Upper lobe of left lung (tissue), 6 donors: ENCODE data around the gene TMPRSS9. TPM values are rescaled to one million over a fixed set of nuclear protein-coding genes. Genes with fewer than 3 reads are reported as not detected.
"Not testable (repeated sequence)": the region's sequence is repeated elsewhere in the genome, so short reads cannot be mapped to it uniquely, and the experiment has no call there.

ENCODE experiments used
- ATAC-seq, 2 donors: fragments of 200-7000 bp; cut with Tn5 transposase; one replicate each; pipeline ENCODE4 v1.9.1; 2022; ENCODE audit warnings: mild to moderate bottlenecking in 2 of 2, moderate library complexity in 2 of 2; ENCODE audit not compliant: low FRiP score in 2 of 2
- DNase-seq, 2 donors: peaks; one replicate each; pipeline ENCODE4 v3.0.0-alpha.2; 2019 to 2020
- H3K27ac ChIP-seq, 4 donors: fragments of 200-600 bp; sonication (generic); one replicate each; pipeline ENCODE4 v1.5.1; 2016 to 2019
- H3K27me3 ChIP-seq, 4 donors: fragments of 200-600 bp; sonication (generic); one replicate each; pipeline ENCODE4 v1.5.1; 2017 to 2019
- H3K36me3 ChIP-seq, 4 donors: fragments of 200-600 bp; sonication (generic); one replicate each; pipeline ENCODE4 v1.5.1; 2016 to 2019
- H3K4me1 ChIP-seq, 4 donors: fragments of 200-600 bp; sonication (generic); one replicate each; pipeline ENCODE4 v1.5.1; 2018 to 2019
- H3K4me3 ChIP-seq, 4 donors: fragments of 200-600 bp; sonication (generic); one replicate each; pipeline ENCODE4 v1.5.1; 2017 to 2019; ENCODE audit warnings: mild to moderate bottlenecking in 2 of 4, moderate library complexity in 1 of 4
- H3K9me3 ChIP-seq, 4 donors: fragments of 200-600 bp; sonication (generic); one replicate each; pipeline ENCODE4 v1.5.1; 2018 to 2019
- EP300 ChIP-seq, 4 donors: sonication (generic); formaldehyde crosslinking; IDR thresholded peaks; one replicate each; pipeline ENCODE4 v1.5.1; 2017; ENCODE audit warnings: antibody characterized with exemption in 4 of 4, control low read depth in 2 of 4
- POLR2A ChIP-seq, 4 donors: fragments of 450-650 bp; IDR thresholded peaks; one replicate each; pipeline ENCODE4 v1.5.1; 2016 to 2017; ENCODE audit warnings: antibody characterized with exemption in 4 of 4, mild to moderate bottlenecking in 2 of 4
- POLR2AphosphoS5 ChIP-seq, 2 donors: sonication (generic); formaldehyde crosslinking; IDR thresholded peaks; one replicate each; pipeline ENCODE4 v1.5.1; 2017; ENCODE audit warnings: antibody characterized with exemption in 2 of 2
- WGBS, 2 donors: methylation state at CpG; one replicate each; pipeline ENCODE4 v1.1.5; 2017 to 2018; 5-methylcytosine and 5-hydroxymethylcytosine counted together
- total RNA-seq, 6 donors: library from RNA; depleted of rRNA in 4 of 6; stranded (reverse); fragments of >200 nt in 4 of 6; gene quantifications; one replicate each; pipeline versions ENCODE4 v1.1.0 to v1.2.1, GENCODE V29; 2016 to 2021
- TF ChIP-seq, protein P1 (sequence below), 6 experiments: fragments of 450-650 bp in 4 of 6; fragments of 200-600 bp in 2 of 6; sonication (generic) in 2 of 6; IDR thresholded peaks; one replicate each; pipeline ENCODE4 v1.5.1; 2016 to 2019; ENCODE audit warnings: antibody characterized with exemption in 6 of 6
- donor health status: DM: no; HTN: no; CAD: no; lungs with moderate emphysema.
- donor health status: DM: no; HTN: yes; CAD: no; lungs with severe emphysema.

TMPRSS9 gene
- total RNA-seq, 6 donors from 2014 or later = 0.14 to 0.55 (median 0.26) TPM; not detected in 2

GRCh38 chr19:2413629-2414028 lies 53.6 kb downstream of the TMPRSS9 start:
- Histone ChIP-seq H3K27me3 (no peaks in the 10 kb centered on the region), H3K27ac (no peak overlapping the region), H3K4me3 (no peak overlapping the region), H3K9me3 (peaks cover 0 to 6% (median 0%) of the 10 kb centered on the region in 4 donors), H3K36me3 (peaks cover 0 to 4% (median 1%) of the 10 kb centered on the region in 4 donors), H3K4me1 (no peaks in the 10 kb centered on the region)
- DNase-seq (no peak), ATAC-seq (peak; percentile 13 to 28)
- TF ChIP-seq POLR2AphosphoS5 (IDR thresholded peaks at IDR 0.05) (no peak), POLR2A (IDR thresholded peaks at IDR 0.05) (no peak), EP300 (IDR thresholded peaks at IDR 0.05) (no peak)
- TF ChIP-seq, protein P1, sequence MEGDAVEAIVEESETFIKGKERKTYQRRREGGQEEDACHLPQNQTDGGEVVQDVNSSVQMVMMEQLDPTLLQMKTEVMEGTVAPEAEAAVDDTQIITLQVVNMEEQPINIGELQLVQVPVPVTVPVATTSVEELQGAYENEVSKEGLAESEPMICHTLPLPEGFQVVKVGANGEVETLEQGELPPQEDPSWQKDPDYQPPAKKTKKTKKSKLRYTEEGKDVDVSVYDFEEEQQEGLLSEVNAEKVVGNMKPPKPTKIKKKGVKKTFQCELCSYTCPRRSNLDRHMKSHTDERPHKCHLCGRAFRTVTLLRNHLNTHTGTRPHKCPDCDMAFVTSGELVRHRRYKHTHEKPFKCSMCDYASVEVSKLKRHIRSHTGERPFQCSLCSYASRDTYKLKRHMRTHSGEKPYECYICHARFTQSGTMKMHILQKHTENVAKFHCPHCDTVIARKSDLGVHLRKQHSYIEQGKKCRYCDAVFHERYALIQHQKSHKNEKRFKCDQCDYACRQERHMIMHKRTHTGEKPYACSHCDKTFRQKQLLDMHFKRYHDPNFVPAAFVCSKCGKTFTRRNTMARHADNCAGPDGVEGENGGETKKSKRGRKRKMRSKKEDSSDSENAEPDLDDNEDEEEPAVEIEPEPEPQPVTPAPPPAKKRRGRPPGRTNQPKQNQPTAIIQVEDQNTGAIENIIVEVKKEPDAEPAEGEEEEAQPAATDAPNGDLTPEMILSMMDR (IDR thresholded peaks at IDR 0.05) = no peak
- WGBS, 2 donors = 86 to 94% methylated on average over 8 to 16 of the region's 16 CpGs

DNA sequence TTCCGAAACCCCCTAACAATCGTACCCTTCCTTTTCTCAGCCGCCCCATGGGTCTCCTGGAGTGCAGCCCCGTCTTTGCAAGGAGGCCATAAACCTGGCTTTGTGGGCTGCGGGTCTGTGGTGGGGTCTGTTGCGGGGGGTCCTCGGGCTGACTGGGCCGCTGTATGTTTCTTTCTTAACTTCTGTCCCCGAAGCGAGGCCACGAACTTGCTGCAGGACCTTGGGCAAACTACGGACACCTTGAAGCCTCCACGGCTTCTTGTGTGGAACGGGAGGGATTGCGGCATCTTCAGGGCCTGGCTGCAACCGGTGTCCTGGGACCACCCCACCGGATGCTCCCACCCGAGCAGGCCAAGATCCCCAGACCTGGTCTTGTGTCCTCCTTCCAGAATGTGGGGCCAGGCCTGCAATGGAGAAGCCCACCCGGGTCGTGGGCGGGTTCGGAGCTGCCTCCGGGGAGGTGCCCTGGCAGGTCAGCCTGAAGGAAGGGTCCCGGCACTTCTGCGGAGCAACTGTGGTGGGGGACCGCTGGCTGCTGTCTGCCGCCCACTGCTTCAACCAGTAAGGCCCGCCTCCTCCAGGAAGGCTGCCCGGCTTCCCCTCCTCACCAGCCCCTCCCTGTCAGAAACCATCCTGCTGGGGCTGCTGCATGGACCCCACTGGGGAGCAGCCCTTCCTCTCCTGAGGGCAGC lies 55.4 kb downstream of the TMPRSS9 start:
- Histone ChIP-seq H3K27me3 (no peaks in the 10 kb centered on the region), H3K4me3 (no peak overlapping the region), H3K9me3 (peaks cover 0 to 3% (median 0%) of the 10 kb centered on the region in 4 donors), H3K36me3 (peaks cover 0 to 4% (median 1%) of the 10 kb centered on the region in 4 donors), H3K27ac (no peak overlapping the region), H3K4me1 (no peaks in the 10 kb centered on the region)
- TF ChIP-seq EP300 (IDR thresholded peaks at IDR 0.05) (no peak), POLR2AphosphoS5 (IDR thresholded peaks at IDR 0.05) (no peak), POLR2A (IDR thresholded peaks at IDR 0.05) (no peak)
- TF ChIP-seq, protein P1 (IDR thresholded peaks at IDR 0.05) = no peak
- no peak for ATAC-seq
- 84 to 91% methylated on average over 14 to 22 of the region's 29 CpGs for whole genome bisulfite sequencing, 2 donors
- no peak for DNase-seq

DNA sequence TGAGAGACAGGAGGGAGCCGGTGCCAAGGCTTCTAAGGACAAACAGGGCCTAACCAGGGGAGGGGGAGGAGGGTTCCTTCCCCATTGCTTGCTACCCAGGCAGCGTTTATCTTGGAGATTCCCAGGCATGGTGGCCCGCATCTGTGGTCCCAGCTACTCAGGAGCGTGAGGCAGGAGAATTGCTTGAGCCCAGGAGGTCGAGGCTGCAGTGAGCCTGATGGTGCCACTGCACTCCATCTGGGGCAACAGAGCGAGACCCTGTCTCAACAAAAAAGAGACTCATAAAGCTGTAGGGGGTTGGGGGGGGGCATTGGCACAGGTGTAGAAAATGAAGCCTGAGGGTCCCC lies 55.9 kb downstream of the TMPRSS9 start:
- Histone ChIP-seq H3K9me3 (peaks cover 0 to 3% (median 0%) of the 10 kb centered on the region in 4 donors), H3K36me3 (peaks cover 0 to 4% (median 1%) of the 10 kb centered on the region in 4 donors), H3K4me1 (no peaks in the 10 kb centered on the region), H3K27me3 (no peaks in the 10 kb centered on the region), H3K27ac (no peak overlapping the region), H3K4me3 (no peak overlapping the region)
- DNase-seq = no peak
- WGBS, 2 donors = 73 to 81% methylated on average over 5 to 6 of the region's 6 CpGs
- ATAC-seq = no peak
- TF ChIP-seq, protein P1 (IDR thresholded peaks at IDR 0.05) = no peak

GRCh38 chr19:2416321-2417097 lies 56.4 kb downstream of the TMPRSS9 start:
- Histone ChIP-seq H3K27ac (no peak overlapping the region), H3K9me3 (peaks cover 0 to 2% (median 0%) of the 10 kb centered on the region in 4 donors), H3K4me3 (no peak overlapping the region), H3K4me1 (no peaks in the 10 kb centered on the region), H3K27me3 (no peaks in the 10 kb centered on the region), H3K36me3 (peaks cover 0 to 4% (median 1%) of the 10 kb centered on the region in 4 donors)
- ATAC-seq (no peak), DNase-seq (no peak)
- TF ChIP-seq EP300 (IDR thresholded peaks at IDR 0.05) = no peak
- TF ChIP-seq, protein P1 (IDR thresholded peaks at IDR 0.05) = no peak
- TF ChIP-seq POLR2AphosphoS5 (IDR thresholded peaks at IDR 0.05) = no peak
- TF ChIP-seq POLR2A (IDR thresholded peaks at IDR 0.05) = no peak
- WGBS, 2 donors = 82 to 90% methylated on average over 2 to 18 of the region's 19 CpGs

DNA sequence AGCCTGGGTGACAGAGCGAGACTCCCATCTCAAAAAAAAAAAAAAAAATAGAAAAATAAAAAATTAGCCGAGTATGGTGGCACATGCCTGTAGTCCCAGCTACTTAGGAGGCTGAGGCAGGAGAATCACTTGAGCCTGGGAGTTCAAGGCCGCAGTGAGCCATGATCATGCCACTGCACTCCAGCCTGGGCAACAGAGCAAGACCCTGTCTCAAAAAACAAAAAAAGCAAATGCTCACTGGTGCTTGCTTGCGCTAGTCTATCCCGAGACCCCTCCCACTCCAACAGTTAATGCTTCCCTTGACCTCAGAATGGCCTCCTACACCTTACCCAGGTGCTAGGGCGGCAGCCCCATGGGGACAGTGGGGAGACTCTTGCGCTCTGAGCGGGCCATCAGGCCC lies 57.4 kb downstream of the TMPRSS9 start:
- H3K4me3 ChIP-seq, H3K36me3 ChIP-seq, H3K4me1 ChIP-seq, H3K27me3 ChIP-seq, H3K9me3 ChIP-seq, H3K27ac ChIP-seq, ATAC-seq, DNase-seq: not testable (repeated sequence)
- 93 to 96% methylated on average over 8 of the region's 8 CpGs for whole genome bisulfite sequencing, 2 donors
